SK-N-SH (cell line): ENCODE data around the gene LSM3. TPM values are rescaled to one million over a fixed set of nuclear protein-coding genes. Genes with fewer than 3 reads are reported as not detected.

ENCODE experiments used
- CTCF ChIA-PET: fragments of 300-600, 350-600 bp; formaldehyde crosslinking; extraction: SDS; loops from one replicate; lab custom pipeline; 2021; lab: Yijun Ruan, JAX
- POLR2A ChIA-PET: fragments of 350-600 bp; sonication (Branson Sonifier 250); formaldehyde crosslinking; extraction: SDS; loops from one replicate; lab custom pipeline; 2020; ENCODE audit warnings: antibody characterized with exemption, inconsistent platforms; lab: Yijun Ruan, JAX
- DNase-seq: peaks from one replicate; pipeline ENCODE4 v3.0.0; 2012
- H2AFZ ChIP-seq: fragments of 200-600 bp; sonication (generic); 2 replicates; pipeline ENCODE4 v1.8.1; 2016; ENCODE audit warnings: antibody characterized with exemption, mild to moderate bottlenecking, low read depth
- H3F3A ChIP-seq: fragments of 200-600 bp; sonication (generic); replicated peaks from 2 replicates; pipeline ENCODE3; 2016; ENCODE audit warnings: antibody characterized with exemption, mild to moderate bottlenecking; ENCODE audit not compliant: insufficient read depth
- H3K27ac ChIP-seq, 2 experiments: fragments of 200-500 bp in 1 of 2; fragments of 200-600 bp in 1 of 2; sonication (Bioruptor generic) in 1 of 2; sonication (generic), shearing (Covaris generic) in 1 of 2; 2 replicates each; pipeline versions ENCODE4 v1.5.1 to v1.6.1; 2014 to 2016; ENCODE audit warnings: low read depth in 2 of 2, inconsistent platforms in 1 of 2, low read length in 1 of 2, mild to moderate bottlenecking in 1 of 2, mixed read lengths in 1 of 2
- H3K27me3 ChIP-seq: fragments of 200-600 bp; sonication (generic), shearing (Covaris generic); 2 replicates; pipeline ENCODE4 v1.6.1; 2016; ENCODE audit warnings: mixed run types; ENCODE audit not compliant: insufficient read depth
- H3K36me3 ChIP-seq, 2 experiments: fragments of 200-500 bp in 1 of 2; fragments of 200-600 bp in 1 of 2; sonication (Bioruptor generic) in 1 of 2; sonication (generic) in 1 of 2; replicated peaks in 1 of 2; 2 replicates each; pipeline versions ENCODE3 to v1.5.1; 2014 to 2016; ENCODE audit warnings: low read length in 1 of 2, mild to moderate bottlenecking in 1 of 2; ENCODE audit not compliant: insufficient read depth in 2 of 2, control insufficient read depth in 1 of 2
- H3K4me1 ChIP-seq, 2 experiments: fragments of 200-500 bp in 1 of 2; fragments of 200-600 bp in 1 of 2; sonication (Bioruptor generic) in 1 of 2; sonication (generic), shearing (Covaris generic) in 1 of 2; 2 replicates each; pipeline versions ENCODE4 v1.5.1 to v1.6.1; 2014 to 2016; ENCODE audit warnings: low read depth in 1 of 2, low read length in 1 of 2, mixed run types in 1 of 2; ENCODE audit not compliant: insufficient read depth in 2 of 2, control insufficient read depth in 1 of 2
- H3K4me2 ChIP-seq: fragments of 200-600 bp; sonication (generic), shearing (Covaris generic); 2 replicates; pipeline ENCODE4 v1.6.1; 2017; ENCODE audit warnings: mixed run types
- H3K4me3 ChIP-seq, 2 experiments: fragments of 200-500 bp in 1 of 2; fragments of 200-600 bp in 1 of 2; sonication (Bioruptor generic) in 1 of 2; sonication (generic), shearing (Covaris generic) in 1 of 2; 2 replicates each; pipeline versions ENCODE4 v1.5.1 to v1.8.1; 2014 to 2016; ENCODE audit warnings: low read depth in 2 of 2, inconsistent platforms in 1 of 2, low read length in 1 of 2, mild to moderate bottlenecking in 1 of 2, mixed read lengths in 1 of 2, moderate library complexity in 1 of 2
- H3K79me2 ChIP-seq: fragments of 200-600 bp; sonication (generic); 2 replicates; pipeline ENCODE4 v1.8.1; 2017; ENCODE audit warnings: mild to moderate bottlenecking; ENCODE audit not compliant: insufficient read depth
- H3K9ac ChIP-seq: fragments of 200-600 bp; sonication (generic); 2 replicates; pipeline ENCODE4 v1.6.1; 2017; ENCODE audit warnings: mixed run types
- H3K9me2 ChIP-seq: fragments of 200-600 bp; sonication (generic); 2 replicates; pipeline ENCODE4 v1.6.1; 2017; ENCODE audit warnings: mixed run types
- H3K9me3 ChIP-seq: fragments of 200-600 bp; sonication (generic); 2 replicates; pipeline ENCODE4 v1.6.1; 2017; ENCODE audit warnings: mixed run types, mild to moderate bottlenecking, moderate library complexity
- H4K20me1 ChIP-seq: fragments of 200-600 bp; sonication (generic); 2 replicates; pipeline ENCODE4 v1.6.1; 2017; ENCODE audit warnings: mild to moderate bottlenecking, mixed run types; ENCODE audit not compliant: insufficient read depth
- CHD2 ChIP-seq: fragments of 150-350 bp; IDR thresholded peaks from 2 replicates; pipeline ENCODE4 v1.6.1; 2018; ENCODE audit warnings: low read length; ENCODE audit not compliant: partially characterized antibody
- EZH2phosphoT487 ChIP-seq: fragments of 200-600 bp; sonication (generic); IDR thresholded peaks from 2 replicates; pipeline ENCODE4 v1.6.1; 2017; ENCODE audit warnings: low read depth, mixed run types, mild to moderate bottlenecking, antibody characterized with exemption, moderate library complexity, borderline replicate concordance
- FOXJ3 ChIP-seq: sonication (generic); formaldehyde crosslinking; IDR thresholded peaks from 2 replicates; pipeline ENCODE4 v1.5.1; 2020; ENCODE audit warnings: mild to moderate bottlenecking, missing genetic modification reagents
- GABPA ChIP-seq: IDR thresholded peaks from 2 replicates; pipeline ENCODE4 v1.4.0; 2012; ENCODE audit warnings: low read depth, mild to moderate bottlenecking
- GATA2 ChIP-seq: sonication (generic); formaldehyde crosslinking; IDR thresholded peaks from 2 replicates; pipeline ENCODE4 v1.5.0; 2020; ENCODE audit warnings: mild to moderate bottlenecking, missing genetic modification reagents
- JUND ChIP-seq: IDR thresholded peaks from 2 replicates; pipeline ENCODE4 v1.4.0; 2012
- MEF2A ChIP-seq: IDR thresholded peaks from 2 replicates; pipeline ENCODE4 v1.4.0; 2012; ENCODE audit warnings: low read depth, borderline replicate concordance
- NRF1 ChIP-seq: IDR thresholded peaks from 2 replicates; pipeline ENCODE4 v1.6.1; 2012; ENCODE audit warnings: low read depth, mild to moderate bottlenecking, low read length
- RCOR1 ChIP-seq: fragments of 150-350 bp; IDR thresholded peaks from 2 replicates; pipeline ENCODE4 v1.6.1; 2017; ENCODE audit warnings: antibody characterized with exemption, low read length
- RFX5 ChIP-seq: IDR thresholded peaks from 2 replicates; pipeline ENCODE4 v1.6.1; 2012; ENCODE audit warnings: mild to moderate bottlenecking, improper control_type of control experiment, low read length
- RXRA ChIP-seq: IDR thresholded peaks from 2 replicates; pipeline ENCODE4 v1.4.0; 2012; ENCODE audit warnings: low read depth, mild to moderate bottlenecking, borderline replicate concordance
- TEAD4 ChIP-seq: IDR thresholded peaks from 2 replicates; pipeline ENCODE4 v1.4.0; 2012; ENCODE audit warnings: mild to moderate bottlenecking, borderline replicate concordance; ENCODE audit not compliant: insufficient read depth
- YY1 ChIP-seq: IDR thresholded peaks from 2 replicates; pipeline ENCODE4 v1.4.0; 2012; ENCODE audit warnings: low read depth, mild to moderate bottlenecking
- WGBS: methylation state at CpG from one replicate; pipeline ENCODE4 v1.1.6; 2017; ENCODE audit warnings: low lambda C conversion rate; 5-methylcytosine and 5-hydroxymethylcytosine counted together
- polyA plus RNA-seq, 3 experiments: library from polyadenylated mRNA; depleted of rRNA; stranded (reverse); fragments of >200 nt; gene quantifications; 2 replicates each; pipeline ENCODE4 v1.2.3, GENCODE V29; 2012
- TF ChIP-seq, protein P1 (sequence below): fragments of 150-350 bp; IDR thresholded peaks from 2 replicates; pipeline ENCODE4 v1.6.1; 2016; ENCODE audit warnings: mild to moderate bottlenecking, low read depth, low read length
- TF ChIP-seq, protein P2 (sequence below): IDR thresholded peaks from 2 replicates; pipeline ENCODE4; 2012

LSM3 gene
- polyA plus RNA-seq, 1 of the 3 experiments (the other 2 are of a cell fraction): 5.1 TPM

DNA sequence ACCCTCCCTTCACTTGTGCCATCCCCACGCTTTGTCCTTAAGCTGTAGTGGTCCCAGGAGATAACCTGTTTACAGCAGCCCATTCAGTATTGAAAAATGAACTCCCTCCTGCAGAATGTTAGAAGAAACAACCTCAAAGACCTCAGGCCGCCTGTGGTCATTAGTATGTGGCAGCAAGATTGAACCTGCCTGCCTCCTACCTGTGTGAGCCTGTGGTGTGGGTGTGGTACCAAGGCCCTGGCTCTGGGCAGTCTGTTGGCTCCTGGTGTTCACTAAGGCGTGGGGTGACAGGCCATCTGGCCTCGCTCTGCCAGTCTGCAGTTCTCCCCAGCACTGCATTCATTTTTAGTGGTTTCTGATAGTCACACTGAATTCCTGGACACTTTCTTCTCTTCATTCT lies 21.0 kb downstream of the LSM3 start:
- H2AFZ ChIP-seq: no peak overlapping the region
- H3K27me3 ChIP-seq: no peaks in the 10 kb centered on the region
- H3K36me3 ChIP-seq: peaks cover under 1 to 19% of the 10 kb centered on the region in 2 experiments
- TF ChIP-seq NRF1: no peak
- TF ChIP-seq, protein P1, sequence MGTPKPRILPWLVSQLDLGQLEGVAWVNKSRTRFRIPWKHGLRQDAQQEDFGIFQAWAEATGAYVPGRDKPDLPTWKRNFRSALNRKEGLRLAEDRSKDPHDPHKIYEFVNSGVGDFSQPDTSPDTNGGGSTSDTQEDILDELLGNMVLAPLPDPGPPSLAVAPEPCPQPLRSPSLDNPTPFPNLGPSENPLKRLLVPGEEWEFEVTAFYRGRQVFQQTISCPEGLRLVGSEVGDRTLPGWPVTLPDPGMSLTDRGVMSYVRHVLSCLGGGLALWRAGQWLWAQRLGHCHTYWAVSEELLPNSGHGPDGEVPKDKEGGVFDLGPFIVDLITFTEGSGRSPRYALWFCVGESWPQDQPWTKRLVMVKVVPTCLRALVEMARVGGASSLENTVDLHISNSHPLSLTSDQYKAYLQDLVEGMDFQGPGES: no peak
- H3K27ac ChIP-seq: no peak overlapping the region
- H3K9me3 ChIP-seq: no peaks in the 10 kb centered on the region
- H3F3A ChIP-seq: no peaks in the 10 kb centered on the region
- WGBS: 77% methylated on average over 4 of the region's 4 CpGs
- no peak overlapping the region for H3K4me2 ChIP-seq
- DNase-seq: no peak
- peaks cover 17% of the 10 kb centered on the region; the same call in 1 of the 2 replicates for H3K79me2 ChIP-seq
- no peaks in the 10 kb centered on the region for H4K20me1 ChIP-seq
- H3K4me1 ChIP-seq: peaks cover 3 to 12% of the 10 kb centered on the region in 2 experiments; a peak in 2 of 4 replicates
- no peaks in the 10 kb centered on the region for H3K9me2 ChIP-seq
- CTCF ChIA-PET: interaction anchor here (0.8 to 6.3 kb wide), 5 partner anchors 14 to 303 kb away, joined by 4 to 55 read pairs (median 19); no protein-coding TSS in a partner anchor
- POLR2A ChIA-PET: no interaction called here
- no peak overlapping the region for H3K9ac ChIP-seq
- no peak overlapping the region for H3K4me3 ChIP-seq

DNA sequence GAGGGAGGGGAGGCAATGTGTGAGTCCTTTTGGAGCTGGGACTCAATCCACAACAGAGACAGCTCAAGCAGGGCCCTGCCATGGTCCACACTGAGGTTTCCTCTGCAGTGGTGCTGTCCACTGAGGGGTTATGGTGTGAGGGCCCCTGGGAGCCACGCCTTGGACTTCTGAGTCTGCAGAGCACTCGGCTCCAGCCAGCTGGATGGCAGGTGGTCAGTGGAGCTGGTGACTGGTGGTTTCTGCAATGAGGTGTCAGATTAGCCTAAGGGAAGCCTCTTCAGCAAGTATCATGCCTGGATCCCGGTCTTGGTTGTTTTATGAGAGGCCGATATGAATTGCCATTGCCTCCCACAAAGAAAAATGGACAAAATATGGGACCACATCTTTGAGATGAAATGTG lies 21.7 kb downstream of the LSM3 start:
- Histone ChIP-seq H3K27me3 (no peaks in the 10 kb centered on the region), H3K4me3 (no peak overlapping the region), H3K79me2 (peaks cover 11% of the 10 kb centered on the region; the same call in 1 of the 2 replicates), H3K36me3 (peaks cover 0 to 19% of the 10 kb centered on the region in 2 experiments), H3K4me2 (no peak overlapping the region), H4K20me1 (no peaks in the 10 kb centered on the region), H3K4me1 (peaks cover 3 to 17% of the 10 kb centered on the region in 2 experiments; a peak in 2 of 4 replicates), H3K9me3 (no peaks in the 10 kb centered on the region), H3K27ac (no peak overlapping the region), H2AFZ (no peak overlapping the region), H3K9ac (no peak overlapping the region), H3F3A (no peaks in the 10 kb centered on the region), H3K9me2 (no peaks in the 10 kb centered on the region)
- ChIA-PET CTCF (interaction anchor here (0.8 to 6.3 kb wide), 8 partner anchors 15 to 303 kb away, joined by 3 to 92 read pairs (median 16); no protein-coding TSS in a partner anchor), POLR2A (no interaction called here)
- no peak for DNase-seq
- 87% methylated on average over 2 of the region's 4 CpGs for WGBS
- TF ChIP-seq, protein P2, sequence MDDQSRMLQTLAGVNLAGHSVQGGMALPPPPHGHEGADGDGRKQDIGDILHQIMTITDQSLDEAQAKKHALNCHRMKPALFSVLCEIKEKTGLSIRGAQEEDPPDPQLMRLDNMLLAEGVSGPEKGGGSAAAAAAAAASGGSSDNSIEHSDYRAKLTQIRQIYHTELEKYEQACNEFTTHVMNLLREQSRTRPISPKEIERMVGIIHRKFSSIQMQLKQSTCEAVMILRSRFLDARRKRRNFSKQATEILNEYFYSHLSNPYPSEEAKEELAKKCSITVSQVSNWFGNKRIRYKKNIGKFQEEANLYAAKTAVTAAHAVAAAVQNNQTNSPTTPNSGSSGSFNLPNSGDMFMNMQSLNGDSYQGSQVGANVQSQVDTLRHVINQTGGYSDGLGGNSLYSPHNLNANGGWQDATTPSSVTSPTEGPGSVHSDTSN: no peak
- TF ChIP-seq CHD2 (no peak), MEF2A (no peak), RFX5 (no peak), RXRA (no peak), JUND (no peak), TEAD4 (no peak), EZH2phosphoT487 (no peak), YY1 (no peak), GATA2 (no peak), FOXJ3 (CRISPR knock-in tag) (no peak), RCOR1 (no peak), GABPA (no peak)
